ENCODE results near the gene SSBP3.

GRCh38 chr1:54352755-54353154 lies 53.4 kb downstream of the SSBP3 start:
- TF ChIP-seq CTCF (IDR thresholded peaks at IDR 0.05): no peak
- TF ChIP-seq POLR2AphosphoS5 (IDR thresholded peaks at IDR 0.05): no peak
- TF ChIP-seq POLR2A (IDR thresholded peaks at IDR 0.05): no peak

Data from breast epithelium (tissue), 3 donors.